Measurements from ENCODE around the gene ALX4.

Gene ALX4

GRCh38 chr11:44315947-44316658 is 6.2 kb upstream of the ALX4 start:
- no peak for DNase-seq (ENCODE audit: low spot score)

GRCh38 chr11:44314733-44315132 is 4.8 kb upstream of the ALX4 start:
- DNase-seq (ENCODE audit: low spot score) = no peak

GRCh38 chr11:44313761-44314489 is 4.0 kb upstream of the ALX4 start:
- DNase-seq (ENCODE audit: low spot score) = no peak

- DNase-seq (ENCODE audit: low spot score) = no peak
Observed at GRCh38 chr11:44312876-44313275, 2.9 kb upstream of the ALX4 start.

- no peak for DNase-seq (ENCODE audit: low spot score)
Observed at GRCh38 chr11:44311339-44312261, 1.7 kb upstream of the ALX4 start.

GRCh38 chr11:44310463-44311272 is 729 bp upstream of the ALX4 start:
- DNase-seq (ENCODE audit: low spot score) = no peak

- DNase-seq (ENCODE audit: low spot score) = no peak
Observed at GRCh38 chr11:44310206-44310462, 195 bp upstream of the ALX4 start.

GRCh38 chr11:44308923-44309477 is 939 bp downstream of the ALX4 start:
- no peak for DNase-seq (ENCODE audit: low spot score)

- DNase-seq (ENCODE audit: low spot score) = no peak
Observed at GRCh38 chr11:44308256-44308922, 1.6 kb downstream of the ALX4 start.

GRCh38 chr11:44307340-44308099 is 2.4 kb downstream of the ALX4 start:
- DNase-seq (ENCODE audit: low spot score) = no peak

GRCh38 chr11:44306918-44307244 is 3.1 kb downstream of the ALX4 start:
- DNase-seq (ENCODE audit: low spot score) = no peak

GRCh38 chr11:44306052-44306917 is 3.7 kb downstream of the ALX4 start:
- no peak for DNase-seq (ENCODE audit: low spot score)

- DNase-seq (ENCODE audit: low spot score) = no peak
Observed at GRCh38 chr11:44305470-44306051, 4.4 kb downstream of the ALX4 start.

- DNase-seq (ENCODE audit: low spot score) = no peak
Observed at GRCh38 chr11:44305026-44305469, 4.9 kb downstream of the ALX4 start.

GRCh38 chr11:44304091-44305025 is 5.6 kb downstream of the ALX4 start:
- no peak for DNase-seq (ENCODE audit: low spot score)

GRCh38 chr11:44303401-44303938 is 6.5 kb downstream of the ALX4 start:
- DNase-seq (ENCODE audit: low spot score) = no peak

GRCh38 chr11:44301564-44302271 is 8.2 kb downstream of the ALX4 start:
- no peak for DNase-seq (ENCODE audit: low spot score)

Data from hematopoietic multipotent progenitor cell treated with erythropoietin and hydrocortisone succinate and interleukin-3 and kit ligand, for 17 days (in vitro differentiated cells).